ENCODE measurements around the gene LNX2. TPM values are rescaled to one million over a fixed set of nuclear protein-coding genes. Genes with fewer than 3 reads are reported as not detected.
A peak's percentile ranks its signal among the peaks of the same experiment; 100 is the strongest.

LNX2 gene
- total RNA-seq, 2 experiments from 2014 or later = 4.5 to 4.6 TPM

DNA sequence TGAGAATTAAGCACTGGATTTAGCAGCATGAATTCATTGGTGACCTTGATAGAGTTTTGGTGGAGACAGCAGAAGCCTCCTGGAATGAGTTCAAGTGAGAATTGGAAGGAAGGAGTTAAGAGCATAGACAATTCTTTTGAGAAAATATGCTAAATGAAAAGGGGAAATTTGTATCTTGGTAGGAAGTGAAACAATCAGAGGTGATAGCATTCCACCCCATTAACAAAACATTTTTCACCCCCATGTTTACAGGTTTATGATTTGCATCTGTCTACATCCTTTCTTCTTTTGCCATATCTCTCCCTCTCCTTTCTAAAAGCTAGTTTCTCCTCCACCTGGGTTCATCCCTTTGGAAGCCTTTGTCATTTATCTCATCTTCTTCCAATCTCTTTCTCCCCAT is 27.5 kb downstream of the LNX2 start:
- CTCF ChIA-PET = no interaction called here
- TF ChIP-seq, protein P1, sequence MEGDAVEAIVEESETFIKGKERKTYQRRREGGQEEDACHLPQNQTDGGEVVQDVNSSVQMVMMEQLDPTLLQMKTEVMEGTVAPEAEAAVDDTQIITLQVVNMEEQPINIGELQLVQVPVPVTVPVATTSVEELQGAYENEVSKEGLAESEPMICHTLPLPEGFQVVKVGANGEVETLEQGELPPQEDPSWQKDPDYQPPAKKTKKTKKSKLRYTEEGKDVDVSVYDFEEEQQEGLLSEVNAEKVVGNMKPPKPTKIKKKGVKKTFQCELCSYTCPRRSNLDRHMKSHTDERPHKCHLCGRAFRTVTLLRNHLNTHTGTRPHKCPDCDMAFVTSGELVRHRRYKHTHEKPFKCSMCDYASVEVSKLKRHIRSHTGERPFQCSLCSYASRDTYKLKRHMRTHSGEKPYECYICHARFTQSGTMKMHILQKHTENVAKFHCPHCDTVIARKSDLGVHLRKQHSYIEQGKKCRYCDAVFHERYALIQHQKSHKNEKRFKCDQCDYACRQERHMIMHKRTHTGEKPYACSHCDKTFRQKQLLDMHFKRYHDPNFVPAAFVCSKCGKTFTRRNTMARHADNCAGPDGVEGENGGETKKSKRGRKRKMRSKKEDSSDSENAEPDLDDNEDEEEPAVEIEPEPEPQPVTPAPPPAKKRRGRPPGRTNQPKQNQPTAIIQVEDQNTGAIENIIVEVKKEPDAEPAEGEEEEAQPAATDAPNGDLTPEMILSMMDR (IDR thresholded peaks at IDR 0.05) = no peak
- intact Hi-C loops (cut with micrococcal nuclease) = no loop called here

DNA sequence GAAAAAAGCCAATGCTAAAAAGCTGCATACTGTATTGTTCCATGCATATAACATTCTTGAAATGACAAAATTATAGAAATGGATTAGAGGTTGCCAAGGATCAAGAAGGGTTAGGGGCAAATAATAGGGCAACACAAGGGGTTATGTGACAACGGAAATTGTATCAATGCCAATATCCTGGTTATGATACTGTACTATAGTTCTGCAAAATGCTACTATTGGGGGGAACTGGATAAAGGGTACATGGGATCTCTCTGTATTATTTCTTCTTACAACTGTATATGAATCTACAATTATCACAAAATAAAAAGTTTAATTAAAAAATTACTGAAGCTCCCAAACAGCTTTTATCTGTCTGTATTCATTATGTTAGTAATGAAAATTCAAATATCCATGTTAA is 31.9 kb downstream of the LNX2 start:
- Mint-ChIP-seq H3K4me3 (no peak overlapping the region), H3K27me3 (no peaks in the 10 kb centered on the region), H3K27ac (no peak overlapping the region), H3K9me3 (peaks cover 4% of the 10 kb centered on the region), H3K4me1 (ENCODE audit: low read depth) (peaks cover 21% of the 10 kb centered on the region), H3K36me3 (ENCODE audit: low read depth) (no peaks in the 10 kb centered on the region)
- DNase-seq (no peak), ATAC-seq (no peak)
- CTCF ChIA-PET = interaction anchor here (0.7 to 1.5 kb wide), 2 partner anchors 40 to 238 kb away, joined by 3 to 5 read pairs; no protein-coding TSS in a partner anchor
- intact Hi-C loops (cut with micrococcal nuclease) = no loop called here
- TF ChIP-seq, protein P1 (IDR thresholded peaks at IDR 0.05) = no peak
- POLR2A ChIA-PET = no interaction called here

More for the DNA sequence above, 27.5 kb downstream of the LNX2 start:
- Mint-ChIP-seq H3K9me3 (peaks cover 4% of the 10 kb centered on the region), H3K27ac (no peak overlapping the region), H3K4me3 (no peak overlapping the region), H3K36me3 (ENCODE audit: low read depth) (no peaks in the 10 kb centered on the region), H3K27me3 (no peaks in the 10 kb centered on the region), H3K4me1 (ENCODE audit: low read depth) (no peaks in the 10 kb centered on the region)
- POLR2A ChIA-PET = no interaction called here
- ATAC-seq = no peak
- no peak for DNase-seq

GRCh38 chr13:27587095-27587746 is 33.1 kb downstream of the LNX2 start:
- H3K27ac Mint-ChIP-seq = no peak overlapping the region
- no peaks in the 10 kb centered on the region for H3K27me3 Mint-ChIP-seq
- TF ChIP-seq, protein P1 (IDR thresholded peaks at IDR 0.05) = no peak
- no peak overlapping the region for H3K4me3 Mint-ChIP-seq
- H3K36me3 Mint-ChIP-seq (ENCODE audit: low read depth) = peaks cover 2% of the 10 kb centered on the region
- peaks cover 4% of the 10 kb centered on the region for H3K9me3 Mint-ChIP-seq
- POLR2A ChIA-PET = no interaction called here
- peaks cover 28% of the 10 kb centered on the region for H3K4me1 Mint-ChIP-seq (ENCODE audit: low read depth)
- ATAC-seq (no peak), DNase-seq (no peak)
- intact Hi-C loops (cut with micrococcal nuclease) = no loop called here
- CTCF ChIA-PET = no interaction called here

DNA sequence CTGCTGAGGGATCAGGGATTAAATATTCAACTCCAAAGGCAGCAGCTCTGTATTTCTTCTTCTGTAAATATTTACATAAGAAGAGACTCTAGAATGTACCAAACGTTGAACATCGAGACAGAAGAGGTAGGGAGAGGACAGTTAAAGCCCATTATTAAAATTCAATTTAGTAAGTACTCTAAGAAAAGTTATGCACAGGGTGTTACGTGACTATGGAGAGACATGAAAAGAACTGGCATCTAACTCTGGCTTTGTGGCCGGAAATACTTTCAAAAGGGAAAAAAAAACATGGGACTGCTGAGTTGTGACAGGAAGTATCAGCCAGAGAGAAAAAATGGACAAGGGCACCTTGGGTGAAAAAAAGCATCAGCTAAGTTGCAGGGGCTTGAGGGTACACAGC is 36.7 kb downstream of the LNX2 start:
- Mint-ChIP-seq H3K27ac (peak overlapping the region; percentile 64), H3K9me3 (peaks cover 4% of the 10 kb centered on the region), H3K36me3 (ENCODE audit: low read depth) (peaks cover 7% of the 10 kb centered on the region), H3K27me3 (no peaks in the 10 kb centered on the region), H3K4me3 (no peak overlapping the region), H3K4me1 (ENCODE audit: low read depth) (peaks cover 28% of the 10 kb centered on the region)
- POLR2A ChIA-PET = no interaction called here
- intact Hi-C loops (cut with micrococcal nuclease) = no loop called here
- TF ChIP-seq, protein P1 (IDR thresholded peaks at IDR 0.05) = no peak
- DNase-seq (no peak), ATAC-seq (no peak)
- CTCF ChIA-PET = no interaction called here

- CTCF ChIA-PET = no interaction called here
- H3K4me1 Mint-ChIP-seq (ENCODE audit: low read depth) = peaks cover 14% of the 10 kb centered on the region
- no peak for DNase-seq
- POLR2A ChIA-PET = no interaction called here
- no peaks in the 10 kb centered on the region for H3K9me3 Mint-ChIP-seq
- H3K27ac Mint-ChIP-seq = no peak overlapping the region
- peaks cover 19% of the 10 kb centered on the region for H3K36me3 Mint-ChIP-seq (ENCODE audit: low read depth)
- intact Hi-C loops (cut with micrococcal nuclease) = no loop called here
- no peak for ATAC-seq
- no peaks in the 10 kb centered on the region for H3K27me3 Mint-ChIP-seq
- TF ChIP-seq, protein P1 (IDR thresholded peaks at IDR 0.05) = no peak
- no peak overlapping the region for H3K4me3 Mint-ChIP-seq
Observed at GRCh38 chr13:27578121-27579030, 42.0 kb downstream of the LNX2 start.
